NB4 (cell line): Measurements from ENCODE around the gene SLC35B4.

Experiments
- DNase-seq: peaks from one replicate; pipeline ENCODE4 v3.0.0; 2010; ENCODE audit warnings: low read depth
- H3K4me3 ChIP-seq: one replicate; pipeline ENCODE4 v1.5.1; 2011; ENCODE audit warnings: mild to moderate bottlenecking, low read depth, low read length, moderate library complexity
- CTCF ChIP-seq: IDR thresholded peaks from one replicate; pipeline ENCODE4 v1.5.1; 2012; ENCODE audit warnings: low read depth, low read length
- MAX ChIP-seq: IDR thresholded peaks from 2 replicates; pipeline ENCODE4 v1.6.1; 2011; ENCODE audit warnings: low read depth, low read length
- MYC ChIP-seq: IDR thresholded peaks from 2 replicates; pipeline ENCODE4 v1.6.1; 2011; ENCODE audit warnings: low read depth, low read length
- POLR2A ChIP-seq: IDR thresholded peaks from 2 replicates; pipeline ENCODE4 v1.6.1; 2011; ENCODE audit warnings: mild to moderate bottlenecking; ENCODE audit not compliant: insufficient read length; ENCODE audit errors: extremely low read depth

Gene SLC35B4

GRCh38 chr7:134359787-134360432 is 43.2 kb upstream of the SLC35B4 start:
- H3K4me3 ChIP-seq: no peak overlapping the region
- no peak for DNase-seq
- no peak for TF ChIP-seq MAX
- TF ChIP-seq MYC: no peak
- no peak for TF ChIP-seq CTCF
- TF ChIP-seq POLR2A: no peak

- no peak overlapping the region for H3K4me3 ChIP-seq
- no peak for TF ChIP-seq MAX
- no peak for TF ChIP-seq MYC
- no peak for TF ChIP-seq POLR2A
- TF ChIP-seq CTCF: peak; percentile 5
- DNase-seq: no peak
Measured at GRCh38 chr7:134357486-134357885, 40.8 kb upstream of the SLC35B4 start.

- no peak for TF ChIP-seq MYC
- no peak for TF ChIP-seq CTCF
- no peak for TF ChIP-seq POLR2A
- no peak for TF ChIP-seq MAX
- H3K4me3 ChIP-seq: no peak overlapping the region
- no peak for DNase-seq
Measured at GRCh38 chr7:134356421-134356936, 39.7 kb upstream of the SLC35B4 start.

- H3K4me3 ChIP-seq: no peak overlapping the region
- peak; percentile 76 for DNase-seq
- no peak for TF ChIP-seq MAX
- no peak for TF ChIP-seq CTCF
- TF ChIP-seq MYC: no peak; the same call in 1 of the 2 replicates
- TF ChIP-seq POLR2A: no peak
Measured at GRCh38 chr7:134355927-134356326, 39.2 kb upstream of the SLC35B4 start.

- DNase-seq: no peak
- no peak overlapping the region for H3K4me3 ChIP-seq
- TF ChIP-seq POLR2A: no peak
- no peak for TF ChIP-seq MAX
- no peak for TF ChIP-seq MYC
- no peak for TF ChIP-seq CTCF
Measured at GRCh38 chr7:134355004-134355525, 38.3 kb upstream of the SLC35B4 start.
